Kidney epithelial cell (primary cell): Measurements from ENCODE around the gene SEMA5A. TPM values are rescaled to one million over a fixed set of nuclear protein-coding genes. Genes with fewer than 3 reads are reported as not detected.

Source experiments
- DNase-seq: peaks from one replicate; pipeline ENCODE4 v3.0.0-alpha.2; 2010; ENCODE audit warnings: low read depth
- H3K27me3 ChIP-seq: 2 replicates; pipeline ENCODE4 v1.6.0; 2011; ENCODE audit warnings: low read length; ENCODE audit not compliant: control insufficient read depth, insufficient read depth
- H3K36me3 ChIP-seq: 2 replicates; pipeline ENCODE4 v1.5.1; 2011; ENCODE audit warnings: low read length; ENCODE audit not compliant: control insufficient read depth, insufficient read depth
- H3K4me3 ChIP-seq: 2 replicates; pipeline ENCODE4 v1.5.1; 2011; ENCODE audit warnings: low read depth, mild to moderate bottlenecking, control low read depth, low read length
- CTCF ChIP-seq: IDR thresholded peaks from 2 replicates; pipeline ENCODE4 v1.5.1; 2011; ENCODE audit warnings: mild to moderate bottlenecking, moderate library complexity, low read length, control low read depth, inconsistent platforms; ENCODE audit not compliant: insufficient read depth, poor library complexity, severe bottlenecking
- total RNA-seq: library from RNA; depleted of rRNA; stranded (reverse); fragments of >200 nt; gene quantifications from 2 replicates; pipeline ENCODE4 v1.2.3, GENCODE V29; 2015

Gene SEMA5A
- total RNA-seq, 1 donor from 2014 or later: 4.7 TPM

GRCh38 chr5:9339206-9339818 lies 206.6 kb downstream of the SEMA5A start:
- peak; percentile 57 for TF ChIP-seq CTCF
- DNase-seq: no peak
- no peak overlapping the region for H3K4me3 ChIP-seq
- no peaks in the 10 kb centered on the region for H3K27me3 ChIP-seq
- no peaks in the 10 kb centered on the region for H3K36me3 ChIP-seq

GRCh38 chr5:9338796-9339195 lies 207.1 kb downstream of the SEMA5A start:
- no peaks in the 10 kb centered on the region for H3K27me3 ChIP-seq
- DNase-seq: no peak
- no peak for TF ChIP-seq CTCF

GRCh38 chr5:9337928-9338595 lies 207.8 kb downstream of the SEMA5A start:
- no peaks in the 10 kb centered on the region for H3K36me3 ChIP-seq
- no peak for DNase-seq
- no peak overlapping the region for H3K4me3 ChIP-seq
- no peak for TF ChIP-seq CTCF
- H3K27me3 ChIP-seq: no peaks in the 10 kb centered on the region

More at GRCh38 chr5:9338796-9339195, 207.1 kb downstream of the SEMA5A start:
- no peaks in the 10 kb centered on the region for H3K36me3 ChIP-seq
- no peak overlapping the region for H3K4me3 ChIP-seq

GRCh38 chr5:9335754-9336495 lies 209.9 kb downstream of the SEMA5A start:
- no peak for TF ChIP-seq CTCF
- DNase-seq: no peak
- Histone ChIP-seq H3K36me3 (no peaks in the 10 kb centered on the region), H3K27me3 (no peaks in the 10 kb centered on the region), H3K4me3 (no peak overlapping the region)

- Histone ChIP-seq H3K27me3 (no peaks in the 10 kb centered on the region), H3K4me3 (no peak overlapping the region), H3K36me3 (no peaks in the 10 kb centered on the region)
- no peak for DNase-seq
- no peak for TF ChIP-seq CTCF
Measured at GRCh38 chr5:9335269-9335668, 210.6 kb downstream of the SEMA5A start.
